Activated CD8-positive, alpha-beta memory T cell treated with anti-CD3 and anti-CD28 coated beads, Interleukin-2, amount 50 U/mL, for 1 hour (primary cell): ENCODE results near the gene GPM6B.
"Not testable (repeated sequence)": the region's sequence is repeated elsewhere in the genome, so short reads cannot be mapped to it uniquely, and the experiment has no call there.

Source experiments
- DNase-seq: peaks from one replicate; pipeline ENCODE4 v3.0.0-alpha.2; 2020; ENCODE audit errors: extremely low read depth

Gene GPM6B

GRCh38 chrX:13724878-13725277, 92.0 kb downstream of the GPM6B start:
- DNase-seq, result not testable (repeated sequence)

- no peak for DNase-seq
Observed at GRCh38 chrX:13721819-13722519, 94.9 kb downstream of the GPM6B start.

GRCh38 chrX:13721371-13721770, 95.5 kb downstream of the GPM6B start:
- no peak for DNase-seq
